ENCODE measurements around the gene TYW1.
"Not testable (repeated sequence)": the region's sequence is repeated elsewhere in the genome, so short reads cannot be mapped to it uniquely, and the experiment has no call there.

DNA sequence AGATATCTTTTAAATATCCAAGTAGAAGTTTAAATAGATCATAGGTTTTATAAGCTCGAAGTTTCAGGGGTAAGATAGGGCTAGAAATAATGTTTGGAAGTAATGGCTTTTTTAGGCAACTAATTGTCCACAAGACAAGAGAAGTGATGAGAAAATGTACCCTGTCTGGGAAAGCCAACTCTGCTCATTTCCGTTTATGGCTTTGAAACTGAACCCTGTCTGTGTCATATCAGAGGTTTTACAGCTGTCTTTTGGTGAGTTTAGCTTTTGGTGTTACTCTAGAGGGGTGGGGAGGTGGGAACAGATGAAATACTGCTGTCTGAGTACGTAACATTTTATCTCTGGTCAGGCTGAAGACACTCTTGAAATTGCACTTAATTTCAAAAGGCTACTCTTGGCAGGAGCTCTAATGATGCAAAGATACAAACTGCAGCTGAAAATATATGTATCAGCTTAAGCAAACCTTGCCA lies 189.1 kb downstream of the TYW1 start:
- not testable (repeated sequence) for TF ChIP-seq CTCF, EZH2phosphoT487 (IDR thresholded peaks at IDR 0.05)

Measured in neural progenitor cell (in vitro differentiated cells).